A549 treated with ZK216348 at 1 μM for 4 hours (cell line): ENCODE results near the gene SMCO3. TPM values are rescaled to one million over a fixed set of nuclear protein-coding genes. Genes with fewer than 3 reads are reported as not detected.

Experiments used
- total RNA-seq: library from RNA; stranded (reverse); fragments of 200-300 nt; extraction: Qiagen RNA extraction; gene quantifications from 5 replicates; pipeline ENCODE4 v1.2.3, GENCODE V29; 2022; ENCODE audit warnings: low read depth

Gene SMCO3
- total RNA-seq: not detected in 5 replicates

DNA sequence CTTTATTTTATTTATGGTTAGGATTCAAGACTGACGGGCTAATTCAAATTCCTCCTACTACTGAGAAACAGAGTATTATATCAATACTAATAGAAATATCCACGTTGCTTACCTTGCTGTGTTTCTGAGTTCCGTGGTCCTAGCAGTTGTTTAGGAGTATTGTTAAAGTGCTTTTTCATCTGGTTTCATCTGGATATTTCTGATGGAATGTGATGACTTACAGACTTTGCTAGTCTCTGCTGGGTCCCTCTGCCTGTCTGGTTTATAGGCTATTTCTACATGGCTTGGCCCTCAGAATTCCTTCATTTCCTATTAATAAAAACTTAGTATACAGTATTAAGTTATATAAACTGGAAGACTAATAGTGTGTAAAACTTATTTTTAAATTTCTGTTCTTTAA is at the start of gene SMCO3:
TSS of gene SMCO3 (minus strand) at position 169 of the 400 bp plus-strand sequence. CDS start 7,502 bp downstream, outside the sequence.

DNA sequence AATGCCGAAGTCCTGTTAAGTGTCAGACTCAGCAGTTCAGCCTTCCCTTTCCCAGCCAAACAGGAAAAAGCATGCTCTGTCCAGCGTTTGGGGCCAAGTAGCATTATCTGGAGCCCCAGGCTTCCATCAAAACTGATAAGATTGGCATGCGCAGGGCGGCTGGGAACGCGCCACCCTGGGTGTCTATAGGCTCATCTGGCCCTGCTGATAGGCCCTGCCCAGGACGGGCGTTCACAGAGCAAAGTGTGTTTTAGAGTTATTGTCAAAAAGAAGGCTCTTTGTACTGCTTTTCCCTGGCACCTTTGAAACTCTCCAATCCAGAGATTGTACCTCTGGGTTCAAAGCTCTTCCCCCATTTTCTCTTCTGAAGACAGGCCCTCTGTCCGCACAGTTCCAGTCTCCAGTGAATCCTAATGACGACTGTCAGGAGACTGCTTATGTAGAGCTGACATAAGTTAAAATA is 29.5 kb upstream of the SMCO3 start, which contains the start of gene ART4:
TSS of gene ART4 (minus strand) at position 102 of the 463 bp plus-strand sequence. CDS start 413 bp downstream, outside the sequence.

DNA sequence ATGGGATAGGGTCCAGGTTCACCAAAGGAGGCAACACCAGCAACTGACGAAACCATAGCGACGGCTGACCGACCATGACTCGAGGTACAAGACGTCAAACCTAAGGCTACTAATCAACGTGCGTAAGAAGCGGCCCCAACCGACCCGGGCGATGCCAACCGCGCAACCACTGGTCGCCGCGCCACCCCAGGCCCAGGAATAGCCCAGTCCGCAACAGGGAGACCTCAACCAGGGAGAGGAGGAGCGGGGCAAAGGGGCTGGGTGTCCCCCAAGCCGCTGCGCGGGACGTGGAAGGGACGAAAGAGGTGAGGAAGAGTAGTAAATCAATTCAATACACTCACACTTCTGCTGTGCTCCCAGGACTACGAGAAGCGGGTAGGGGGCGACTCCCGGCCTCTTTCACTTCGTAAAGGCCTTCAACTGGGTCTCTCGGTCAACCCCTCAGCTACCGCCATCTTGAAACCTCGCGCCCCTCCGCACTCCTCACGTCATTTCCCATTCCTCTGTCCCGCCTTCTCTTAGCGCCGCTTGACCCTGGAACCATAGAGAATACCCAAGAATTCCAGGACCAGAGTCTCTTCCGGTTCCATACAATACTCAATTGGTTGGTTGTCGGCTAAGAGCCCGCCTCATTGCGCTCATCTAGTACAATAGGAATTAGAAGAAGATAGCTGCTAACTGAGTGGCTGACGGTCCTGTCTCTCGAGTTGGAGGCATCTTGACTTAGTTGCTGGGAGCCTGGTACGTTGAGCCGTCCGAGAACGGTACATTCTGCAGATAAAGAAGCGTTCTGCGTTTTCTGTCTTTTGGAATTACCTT is 10.8 kb downstream of the SMCO3 start, which contains the start of the genes C12orf60 and WBP11:
TSS of gene C12orf60 (plus strand) at position 660 of the 819 bp plus-strand sequence. CDS start 19,266 bp downstream, outside the sequence.
TSS of gene WBP11 (minus strand) at position 468 of the 819 bp plus-strand sequence. CDS start 2,095 bp downstream, outside the sequence.

Other genes starting within 250 kb of the SMCO3 start
- 4.1 to 6.1 TPM (median 5.3 TPM) in 5 replicates for gene PLBD1, start 246.3 kb downstream of the SMCO3 start, total RNA-seq
- 0.12 TPM in 1 of 5 replicates, not detected in the others for gene GUCY2C, start 117.6 kb downstream of the SMCO3 start, total RNA-seq
- 45.5 to 70.9 TPM (median 48.0 TPM) in 5 replicates for gene WBP11, start 10.7 kb downstream of the SMCO3 start, total RNA-seq
- gene C12orf60, start 10.5 kb downstream of the SMCO3 start, total RNA-seq: 1.3 to 2.1 TPM (median 1.7 TPM) in 5 replicates
- not detected in 5 replicates for gene ART4, start 29.3 kb upstream of the SMCO3 start, total RNA-seq
- 0.45 TPM in 1 of 5 replicates, not detected in the others for gene MGP, start 71.7 kb upstream of the SMCO3 start, total RNA-seq
- not detected in 5 replicates for gene ERP27, start 124.4 kb upstream of the SMCO3 start, total RNA-seq
- 1.5 to 2.1 TPM (median 1.9 TPM) in 5 replicates for gene ARHGDIB, start 147.4 kb upstream of the SMCO3 start, total RNA-seq
- not detected in 5 replicates for gene PDE6H, start 158.9 kb upstream of the SMCO3 start, total RNA-seq